NCI-H446 treated with DMSO at 0.1 percent for 48 hours (cell line): ENCODE data around the gene C4B.
"Not testable (repeated sequence)": the region's sequence is repeated elsewhere in the genome, so short reads cannot be mapped to it uniquely, and the experiment has no call there.

ENCODE experiments used
- DNase-seq: peaks from one replicate; lab custom pipeline; 2025; lab: John Stamatoyannopoulos, UW

Gene C4B

DNA sequence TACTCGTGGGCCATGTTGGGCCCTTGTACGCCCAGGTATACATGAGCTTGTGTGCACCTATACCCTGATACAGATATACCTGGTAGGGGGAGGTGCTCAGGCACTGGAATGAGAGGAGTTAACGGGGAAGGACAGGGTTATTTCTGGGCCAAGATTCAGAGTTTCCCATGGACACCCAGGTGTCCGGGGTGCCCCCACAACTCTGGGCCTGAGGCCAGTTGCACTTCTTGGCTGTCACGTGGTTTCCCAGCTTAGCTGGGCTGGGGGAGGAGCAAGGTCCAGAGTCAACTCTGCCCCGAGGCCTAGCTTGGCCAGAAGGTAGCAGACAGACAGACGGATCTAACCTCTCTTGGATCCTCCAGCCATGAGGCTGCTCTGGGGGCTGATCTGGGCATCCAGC, 32.9 kb upstream of the C4B start, which contains the start of gene C4A:
TSS of gene C4A (plus strand) at position 314 of the 400 bp plus-strand sequence. CDS start at position 365, 51 bp downstream.
- DNase-seq, result not testable (repeated sequence)

- DNase-seq, result not testable (repeated sequence)
Observed at GRCh38 chr6:31989363-31989762, 25.2 kb upstream of the C4B start.

- not testable (repeated sequence) for DNase-seq
Observed at GRCh38 chr6:31994421-31994820, 20.2 kb upstream of the C4B start.

DNA sequence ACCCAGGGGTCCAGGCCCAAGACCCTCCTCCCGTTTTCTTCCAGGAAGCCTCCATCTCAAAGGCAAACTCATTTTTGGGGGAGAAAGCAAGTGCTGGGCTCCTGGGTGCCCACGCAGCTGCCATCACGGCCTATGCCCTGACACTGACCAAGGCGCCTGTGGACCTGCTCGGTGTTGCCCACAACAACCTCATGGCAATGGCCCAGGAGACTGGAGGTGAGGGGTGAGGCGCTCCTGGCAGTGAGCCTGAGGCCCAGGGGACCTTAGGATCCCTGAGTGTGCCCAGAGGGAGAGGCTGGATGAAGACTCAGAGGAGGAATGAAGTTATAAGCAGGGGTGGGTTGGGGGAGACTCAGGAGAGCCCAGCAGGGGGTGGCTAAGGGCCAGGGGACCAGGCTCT, 18.2 kb upstream of the C4B start:
- not testable (repeated sequence) for DNase-seq

GRCh38 chr6:32002546-32003268, 11.9 kb upstream of the C4B start:
- not testable (repeated sequence) for DNase-seq

DNA sequence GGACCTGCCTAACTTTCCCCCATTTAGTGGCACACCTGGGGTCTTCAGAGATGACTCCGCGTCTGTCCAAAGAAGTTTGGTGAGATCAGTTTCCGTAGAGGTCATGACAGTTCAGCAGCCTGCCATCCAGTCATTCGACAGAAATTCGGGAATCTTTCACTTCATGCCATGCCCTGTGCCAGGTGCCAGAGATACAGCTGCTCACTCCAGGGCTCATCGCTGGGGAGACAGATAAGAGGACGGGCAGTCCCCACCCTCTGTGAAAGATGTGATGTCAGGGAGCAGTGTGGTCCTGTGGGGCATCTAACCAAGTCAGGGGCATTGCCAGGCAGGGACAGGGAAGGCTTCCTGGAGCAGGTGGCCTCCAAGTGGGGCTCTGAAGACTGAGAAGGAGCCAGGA, 11.3 kb upstream of the C4B start:
- not testable (repeated sequence) for DNase-seq

DNA sequence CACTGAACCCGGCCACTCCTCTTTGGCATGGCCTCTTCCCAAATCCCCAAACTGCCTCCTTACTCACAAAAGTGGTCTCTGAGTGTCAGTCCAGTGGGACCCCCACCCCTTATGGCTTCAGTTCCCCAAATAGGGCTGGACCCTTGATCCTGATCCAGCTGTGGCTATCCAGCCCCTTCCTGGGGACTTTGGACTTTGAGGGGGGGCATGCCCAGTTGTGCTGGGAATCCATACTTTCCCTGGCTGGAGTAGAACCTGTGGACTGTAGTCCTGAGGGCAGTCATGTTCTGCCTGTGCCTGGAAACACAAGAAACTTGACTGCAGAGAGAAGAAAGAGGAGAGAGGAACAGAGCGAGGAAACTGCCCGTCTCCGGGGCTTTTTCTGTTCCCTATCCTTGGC, 10.2 kb upstream of the C4B start:
- not testable (repeated sequence) for DNase-seq

DNA sequence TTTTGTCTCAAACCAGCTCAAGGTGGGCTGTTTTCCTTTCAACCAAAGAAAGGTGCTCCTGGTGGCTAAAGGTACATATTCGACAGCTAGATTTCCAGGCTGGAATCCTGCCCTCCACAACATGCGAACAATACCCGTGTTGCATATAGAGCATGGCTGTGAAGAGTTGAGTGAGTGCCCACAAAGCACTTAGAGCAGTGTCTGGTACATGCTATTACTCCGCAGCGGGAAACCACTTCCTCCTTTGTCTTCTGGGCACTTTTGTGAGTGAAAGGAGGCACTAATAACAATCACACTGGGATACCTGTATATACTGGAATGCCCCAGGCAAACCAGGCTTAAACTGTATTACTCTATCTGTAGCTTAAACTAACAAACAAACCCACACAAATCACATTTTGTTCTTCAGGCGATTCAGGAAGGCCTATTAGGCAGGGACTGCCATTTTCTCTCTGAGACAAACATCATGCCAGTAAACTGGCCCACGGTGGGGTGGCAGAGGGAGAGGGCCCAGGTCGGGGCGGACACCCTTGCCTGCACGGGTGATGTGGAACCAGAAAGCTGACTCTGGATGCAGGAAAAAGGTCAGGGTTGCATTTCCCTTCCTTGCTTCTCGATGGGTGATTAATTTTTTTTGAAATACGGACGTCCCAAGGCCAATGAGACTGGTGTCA, 9.6 kb upstream of the C4B start:
- DNase-seq, result not testable (repeated sequence)

DNA sequence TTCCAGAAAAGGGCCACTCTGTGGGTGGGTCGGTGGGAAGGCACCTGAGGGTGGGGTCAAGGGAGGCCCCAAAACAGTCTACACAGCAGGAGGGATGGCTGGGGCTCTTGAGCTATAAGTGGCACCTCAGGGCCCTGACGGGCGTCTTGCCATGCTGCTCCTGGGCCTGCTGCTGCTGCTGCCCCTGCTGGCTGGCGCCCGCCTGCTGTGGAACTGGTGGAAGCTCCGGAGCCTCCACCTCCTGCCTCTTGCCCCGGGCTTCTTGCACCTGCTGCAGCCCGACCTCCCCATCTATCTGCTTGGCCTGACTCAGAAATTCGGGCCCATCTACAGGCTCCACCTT, 9.1 kb upstream of the C4B start:
- not testable (repeated sequence) for DNase-seq

- not testable (repeated sequence) for DNase-seq
Observed at GRCh38 chr6:32005991-32006529, 8.5 kb upstream of the C4B start.

DNA sequence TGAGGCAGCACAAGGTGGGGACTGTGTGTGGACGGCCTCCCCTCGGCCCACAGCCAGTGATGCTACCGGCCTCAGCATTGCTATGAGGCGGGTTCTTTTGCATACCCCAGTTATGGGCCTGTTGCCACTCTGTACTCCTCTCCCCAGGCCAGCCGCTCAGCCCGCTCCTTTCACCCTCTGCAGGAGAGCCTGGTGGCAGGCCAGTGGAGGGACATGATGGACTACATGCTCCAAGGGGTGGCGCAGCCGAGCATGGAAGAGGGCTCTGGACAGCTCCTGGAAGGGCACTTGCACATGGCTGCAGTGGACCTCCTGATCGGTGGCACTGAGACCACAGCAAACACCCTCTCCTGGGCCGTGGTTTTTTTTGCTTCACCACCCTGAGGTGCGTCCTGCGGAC, 7.5 kb upstream of the C4B start:
- DNase-seq, result not testable (repeated sequence)

- not testable (repeated sequence) for DNase-seq
Observed at GRCh38 chr6:32008037-32008436, 6.6 kb upstream of the C4B start.

- not testable (repeated sequence) for DNase-seq
Observed at GRCh38 chr6:32008616-32009015, 6.0 kb upstream of the C4B start.

- not testable (repeated sequence) for DNase-seq
Observed at GRCh38 chr6:32009537-32009936, 5.1 kb upstream of the C4B start.

DNA sequence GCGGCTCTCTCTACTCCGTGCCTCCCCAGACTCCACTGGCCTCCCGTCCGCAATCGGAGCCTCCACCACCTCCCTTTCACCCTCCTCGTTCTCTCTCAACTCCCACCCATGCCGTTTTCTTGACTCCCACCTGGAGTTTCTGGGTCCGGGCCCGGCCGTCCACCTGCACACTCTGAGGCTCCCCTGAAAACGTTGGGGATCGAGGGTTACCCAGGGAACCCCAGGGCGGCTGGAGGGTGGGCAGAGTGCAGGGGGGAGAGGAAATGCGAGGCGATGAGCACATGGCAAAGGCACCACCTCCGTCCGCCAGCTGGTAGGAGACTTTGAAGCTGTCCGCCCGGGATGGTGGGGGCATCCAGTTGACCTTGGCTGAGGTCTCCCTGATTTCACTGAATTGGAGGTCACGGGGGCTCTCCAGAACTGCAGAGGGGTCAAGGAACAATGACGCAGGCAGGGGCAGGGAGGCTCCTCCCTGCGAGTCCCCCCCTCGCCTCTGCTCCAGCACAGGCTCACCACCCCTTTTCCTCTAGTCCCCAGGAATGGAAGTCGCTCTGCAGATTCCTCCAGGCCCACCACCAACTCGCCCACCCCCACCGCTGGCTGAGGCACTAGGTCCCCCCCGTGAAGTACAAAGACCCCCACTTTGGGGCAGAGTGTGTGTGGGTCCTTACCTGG, 3.6 kb upstream of the C4B start:
- not testable (repeated sequence) for DNase-seq

DNA sequence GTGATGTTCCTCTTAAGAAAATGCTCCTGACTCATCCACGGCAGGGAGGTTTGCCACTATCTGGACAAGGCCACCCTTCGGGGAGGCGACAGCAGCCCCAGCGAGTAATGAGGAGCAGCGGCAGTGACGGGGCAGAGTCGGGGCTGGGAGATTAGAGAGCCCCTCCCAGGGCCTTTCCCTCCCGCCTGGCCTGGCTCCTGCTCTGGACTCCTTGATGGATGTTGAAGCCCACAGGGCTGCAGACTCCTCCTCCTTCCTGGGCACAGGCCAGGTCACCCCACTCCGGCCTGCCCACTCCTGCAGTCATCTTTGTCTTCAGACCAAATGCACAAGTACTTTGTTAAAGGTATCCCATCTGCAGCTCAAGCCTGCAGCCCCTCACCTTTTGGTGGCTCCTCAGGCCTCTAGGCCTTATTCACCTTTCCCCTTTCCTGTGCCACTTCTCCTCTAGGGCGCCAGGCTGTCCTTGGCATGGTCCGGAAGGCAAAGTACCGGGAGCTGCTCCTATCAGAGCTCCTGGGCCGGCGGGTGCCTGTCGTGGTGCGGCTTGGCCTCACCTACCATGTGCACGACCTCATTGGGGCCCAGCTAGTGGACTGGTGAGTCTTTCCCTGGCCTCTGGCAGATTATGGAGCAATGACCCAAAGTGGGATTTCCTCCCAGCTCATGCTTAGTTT, 1.5 kb upstream of the C4B start:
- not testable (repeated sequence) for DNase-seq

DNA sequence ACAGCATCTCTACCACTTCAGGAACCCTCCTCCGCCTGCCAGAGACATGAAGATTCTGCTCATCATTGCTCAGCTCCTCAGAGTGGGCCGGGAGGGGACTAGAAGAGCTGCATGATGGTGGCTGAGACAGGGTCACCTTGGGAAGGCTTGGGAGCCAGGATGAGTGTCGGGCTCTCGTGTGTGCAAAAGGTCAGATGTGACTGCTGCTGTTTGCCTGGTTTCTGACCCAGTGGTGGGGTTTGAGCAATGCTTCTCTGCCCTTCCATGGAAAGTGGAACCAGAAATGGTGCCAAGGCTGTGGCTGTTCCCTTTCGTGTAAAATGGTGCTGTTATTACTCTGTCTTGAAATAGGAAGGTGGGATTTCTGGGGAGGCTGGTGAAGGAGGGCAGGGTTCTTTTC, 857 bp upstream of the C4B start:
- not testable (repeated sequence) for DNase-seq

- not testable (repeated sequence) for DNase-seq
Observed at GRCh38 chr6:32022100-32022499, 7.5 kb downstream of the C4B start.

- DNase-seq, result not testable (repeated sequence)
Observed at GRCh38 chr6:32028631-32029030, 14.0 kb downstream of the C4B start.

- not testable (repeated sequence) for DNase-seq
Observed at GRCh38 chr6:32029553-32029952, 15.0 kb downstream of the C4B start.

GRCh38 chr6:32035283-32036013, 20.9 kb downstream of the C4B start:
- DNase-seq, result not testable (repeated sequence)
